Measurements from ENCODE around the gene LCA5L.
"Not testable (repeated sequence)": the region's sequence is repeated elsewhere in the genome, so short reads cannot be mapped to it uniquely, and the experiment has no call there.

LCA5L gene

GRCh38 chr21:39387461-39388037, 58.0 kb downstream of the LCA5L start:
- DNase-seq (ENCODE audit: low spot score): peak; percentile 92

GRCh38 chr21:39386899-39387298, 58.7 kb downstream of the LCA5L start:
- DNase-seq (ENCODE audit: low spot score): no peak

DNA sequence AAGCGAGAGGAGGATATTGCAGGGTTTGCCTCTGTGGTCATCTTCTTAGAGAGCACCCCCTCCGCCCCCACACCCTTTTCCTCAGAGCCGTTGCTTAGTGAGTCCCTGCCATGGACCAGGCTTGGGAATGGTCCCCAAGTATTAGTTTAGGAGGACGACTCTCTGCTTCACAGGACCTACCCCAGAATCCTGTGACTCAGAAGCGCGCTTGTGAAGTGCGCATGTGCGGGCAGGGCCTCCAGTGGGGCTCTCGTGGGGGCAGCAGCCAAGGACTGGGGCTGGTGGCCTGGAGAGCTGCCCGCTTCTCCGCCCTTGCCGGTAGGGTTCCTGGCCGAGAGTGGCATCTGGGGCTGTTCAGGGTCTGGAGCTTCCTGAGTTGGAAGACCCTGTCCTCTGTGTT, 59.4 kb downstream of the LCA5L start:
- DNase-seq (ENCODE audit: low spot score): peak; percentile 65

DNA sequence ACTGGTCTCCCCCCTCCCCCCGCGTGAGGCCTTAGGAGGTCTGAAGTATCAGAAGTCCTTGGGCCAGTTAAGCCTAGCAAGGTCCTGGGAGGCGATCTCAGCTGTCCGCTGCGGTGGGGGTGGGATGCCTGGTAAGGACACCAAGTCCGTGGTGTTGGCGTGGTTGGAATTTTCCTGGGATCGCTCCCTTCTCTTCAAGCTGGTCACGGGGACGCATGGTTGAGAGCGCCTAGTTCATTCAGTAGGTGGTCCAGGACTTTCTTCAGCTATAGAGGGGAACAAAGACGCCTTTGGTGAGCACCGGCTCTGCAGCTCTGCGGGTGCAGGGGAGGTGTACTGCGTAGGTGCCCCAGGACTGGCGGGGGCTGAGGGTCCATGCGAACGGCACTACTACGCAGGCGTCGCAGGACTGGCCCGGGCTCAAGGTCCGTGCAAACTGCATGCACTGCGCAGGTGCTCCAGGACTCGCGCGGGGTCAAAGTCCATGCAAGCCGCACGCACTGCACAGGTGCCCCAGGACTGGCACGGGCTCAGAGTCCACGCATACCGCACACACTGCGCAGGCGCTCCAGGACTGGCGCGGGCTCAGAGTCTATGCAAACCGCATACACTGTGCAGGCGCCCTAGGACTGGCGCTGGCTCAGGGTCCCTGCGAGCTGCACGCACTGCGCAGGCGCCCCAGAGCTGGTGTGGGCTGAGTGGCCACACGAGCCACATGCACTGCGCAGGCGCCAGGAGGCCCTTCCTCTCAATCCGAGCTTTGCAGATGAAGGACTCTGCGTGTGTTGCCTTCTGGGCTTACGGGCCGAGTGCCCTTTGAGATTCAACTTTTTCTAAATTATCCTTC, 60.1 kb downstream of the LCA5L start:
- peak; percentile 89 for DNase-seq (ENCODE audit: low spot score)

DNA sequence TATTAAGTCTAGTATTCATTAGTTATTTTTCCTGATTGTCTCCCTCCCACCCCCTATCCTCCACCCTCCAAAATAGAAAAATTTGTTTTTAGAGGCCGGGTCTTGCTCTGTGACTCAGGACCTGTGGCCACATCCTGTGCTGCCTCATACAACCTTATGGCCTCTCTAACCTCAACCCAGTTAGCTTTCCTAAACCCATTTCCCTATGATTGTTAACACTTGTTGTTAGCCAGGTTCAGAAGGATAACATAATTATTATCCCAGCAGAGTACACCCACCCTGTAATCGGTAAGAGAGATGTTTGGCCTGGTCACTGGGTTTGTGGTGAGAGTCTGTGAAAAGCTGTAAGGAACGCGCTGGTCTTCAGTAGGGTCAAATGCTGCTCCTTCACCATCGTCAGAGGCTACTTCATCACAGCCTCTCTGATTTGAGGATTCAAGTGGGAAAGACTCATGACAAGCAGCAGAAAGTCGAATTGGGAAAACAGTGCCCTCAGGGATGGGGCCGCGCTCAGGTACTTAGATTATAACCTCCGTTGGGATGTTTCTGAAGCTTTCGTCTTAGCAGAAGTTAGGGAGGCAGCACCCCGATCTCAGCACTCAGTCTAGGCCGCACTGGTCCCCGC, 60.8 kb downstream of the LCA5L start:
- DNase-seq (ENCODE audit: low spot score): no peak

- DNase-seq (ENCODE audit: low spot score): not testable (repeated sequence)
These were observed 63.5 kb downstream of the LCA5L start for GRCh38 chr21:39382096-39382495.

DNA sequence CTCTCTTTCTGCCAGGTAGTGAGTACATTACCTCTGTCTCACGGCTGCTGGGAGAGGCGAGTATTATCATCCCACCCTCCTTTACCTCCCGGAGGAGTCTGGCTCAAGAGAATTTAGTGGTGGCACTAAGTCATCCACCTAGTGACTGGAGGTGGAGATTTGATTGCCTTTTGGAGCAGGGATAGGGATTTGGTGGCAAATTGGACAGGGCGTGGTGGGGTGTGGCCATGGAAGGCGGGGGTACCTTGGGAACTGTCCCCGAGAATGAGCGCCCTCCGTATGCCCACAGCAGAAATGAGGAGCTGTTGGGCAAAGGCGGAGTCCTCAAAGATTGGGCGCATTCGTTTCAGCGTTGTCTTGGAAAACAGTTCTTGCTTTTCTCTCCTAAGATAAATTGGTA, 64.6 kb downstream of the LCA5L start:
- DNase-seq (ENCODE audit: low spot score): no peak

DNA sequence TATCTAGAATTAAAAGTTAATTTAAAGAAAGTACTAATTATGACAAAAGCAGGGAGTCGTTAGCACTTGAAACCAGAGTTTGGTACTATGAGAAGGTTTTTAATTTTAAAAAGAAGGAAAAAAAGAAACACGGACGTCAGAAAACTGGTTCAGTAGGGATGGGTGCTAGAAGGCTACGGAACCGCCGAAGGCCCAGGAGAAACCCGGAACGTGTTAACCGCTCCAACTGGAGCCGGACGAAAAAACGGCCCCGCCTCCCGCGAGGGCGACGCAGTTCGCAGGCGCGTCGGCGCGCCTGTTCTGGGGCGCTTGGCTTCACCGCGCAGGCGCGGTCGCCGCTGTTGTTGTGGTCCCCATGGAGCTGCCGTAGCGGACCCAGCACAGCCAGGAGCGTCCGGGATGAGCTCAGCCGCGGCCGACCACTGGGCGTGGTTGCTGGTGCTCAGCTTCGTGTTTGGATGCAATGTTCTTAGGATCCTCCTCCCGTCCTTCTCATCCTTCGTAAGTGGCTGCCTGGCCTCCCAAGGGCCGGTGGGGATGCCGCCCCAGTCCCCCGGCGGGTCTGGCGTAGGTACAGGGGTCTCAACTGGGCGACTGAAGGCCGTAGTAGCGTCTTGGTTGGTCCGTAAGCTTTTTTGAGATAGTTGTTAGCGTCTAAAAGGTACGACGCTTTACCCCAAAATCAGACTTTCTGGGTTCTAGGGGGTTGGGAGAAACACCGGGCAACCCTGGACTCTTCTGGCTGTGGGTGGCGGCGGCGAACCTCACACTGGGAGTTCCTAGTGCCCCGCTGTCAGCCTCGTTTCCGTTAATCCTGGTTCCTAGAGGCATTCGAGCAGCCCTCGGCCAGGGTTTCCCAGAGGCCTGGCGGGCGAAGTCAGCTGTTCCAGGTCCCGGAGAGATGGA, 65.3 kb downstream of the LCA5L start:
- DNase-seq (ENCODE audit: low spot score): peak; percentile 94

GRCh38 chr21:39377444-39378050, 68.0 kb downstream of the LCA5L start:
- DNase-seq (ENCODE audit: low spot score): peak; percentile 16

- DNase-seq (ENCODE audit: low spot score): no peak
These were observed 70.1 kb downstream of the LCA5L start for GRCh38 chr21:39375446-39375845.

DNA sequence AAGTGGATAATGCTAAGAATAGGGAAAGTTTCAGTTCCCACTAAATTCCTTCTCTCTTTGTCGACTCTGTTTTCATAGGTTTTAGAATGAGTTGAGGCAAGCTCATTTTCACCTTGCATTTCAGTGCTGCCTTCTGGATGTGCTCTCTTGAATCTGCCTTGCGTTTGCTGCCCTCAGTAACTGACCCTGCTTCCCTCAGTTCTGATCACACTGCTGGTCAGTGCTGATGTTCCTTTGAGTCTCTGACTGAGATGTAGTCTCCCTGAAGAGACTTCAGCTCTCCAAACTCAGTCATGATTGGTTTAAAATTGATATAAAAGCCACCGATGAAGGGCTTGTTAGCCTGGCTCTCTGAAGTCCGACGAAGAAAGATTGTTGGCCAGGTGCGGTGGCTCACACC, 71.5 kb downstream of the LCA5L start:
- DNase-seq (ENCODE audit: low spot score): no peak

DNA sequence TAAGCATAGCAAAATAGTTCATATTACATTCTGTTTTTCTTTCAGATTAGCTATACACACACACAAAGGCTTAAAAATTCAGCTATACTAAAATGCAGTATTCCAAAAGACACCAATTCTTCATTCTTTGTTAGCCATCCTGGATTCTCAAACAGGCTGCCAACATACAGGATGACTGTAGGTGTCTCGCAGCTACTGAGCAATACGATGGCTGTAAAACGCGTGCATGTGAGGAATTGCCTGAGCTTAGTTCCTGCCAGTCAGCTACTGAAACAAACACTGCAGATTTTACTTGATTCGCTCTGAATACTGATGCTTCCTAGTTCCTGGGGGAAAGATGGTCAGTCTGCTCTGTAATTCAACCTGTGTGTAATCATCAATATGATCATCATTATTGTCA, 71.9 kb downstream of the LCA5L start:
- DNase-seq (ENCODE audit: low spot score): peak; percentile 30

- not testable (repeated sequence) for DNase-seq (ENCODE audit: low spot score)
These were observed 75.7 kb downstream of the LCA5L start for GRCh38 chr21:39369896-39370288.

GRCh38 chr21:39367783-39368182, 77.8 kb downstream of the LCA5L start:
- DNase-seq (ENCODE audit: low spot score): no peak

DNA sequence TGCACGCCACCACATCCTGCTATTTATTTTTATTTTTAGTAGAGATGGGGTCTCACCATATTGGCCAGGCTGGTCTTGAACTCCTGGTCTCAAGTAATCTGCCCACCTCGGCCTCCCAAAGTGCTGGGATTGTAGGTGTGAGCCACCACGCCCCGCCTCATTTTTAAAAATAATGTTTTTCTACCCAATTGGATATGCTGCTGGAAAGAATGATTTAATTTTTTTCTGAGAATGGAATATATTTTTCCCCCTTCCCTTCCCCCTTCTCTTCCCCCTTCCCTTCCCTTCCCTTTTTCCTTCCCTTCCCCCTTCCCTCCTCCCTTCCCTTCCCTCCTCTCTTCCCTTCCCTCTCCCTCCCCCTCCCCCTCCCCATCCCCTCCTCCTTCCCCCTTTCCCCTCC, 79.0 kb downstream of the LCA5L start:
- no peak for DNase-seq (ENCODE audit: low spot score)

DNA sequence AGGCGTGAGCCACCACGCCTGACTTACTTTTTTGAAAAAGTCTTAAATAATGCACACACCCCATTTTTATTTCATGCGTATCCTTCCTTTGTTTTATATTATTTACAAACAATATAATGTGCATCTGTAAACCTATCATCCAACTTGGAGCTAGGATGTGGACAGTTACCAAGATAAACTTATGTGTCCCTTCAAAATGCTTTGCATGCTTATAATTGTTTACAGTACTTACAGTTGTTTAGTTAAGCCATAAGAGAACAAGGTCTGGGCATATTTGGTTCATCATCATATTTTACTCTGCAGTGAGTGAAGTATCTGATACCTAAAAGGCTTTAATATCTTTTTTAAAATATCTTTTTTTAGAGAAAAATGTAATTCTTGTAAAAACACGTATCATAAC, 80.6 kb downstream of the LCA5L start:
- no peak for DNase-seq (ENCODE audit: low spot score)

- DNase-seq (ENCODE audit: low spot score): no peak
These were observed 81.7 kb downstream of the LCA5L start for GRCh38 chr21:39363607-39364555.

- DNase-seq (ENCODE audit: low spot score): no peak
These were observed 82.8 kb downstream of the LCA5L start for GRCh38 chr21:39362733-39363132.

DNA sequence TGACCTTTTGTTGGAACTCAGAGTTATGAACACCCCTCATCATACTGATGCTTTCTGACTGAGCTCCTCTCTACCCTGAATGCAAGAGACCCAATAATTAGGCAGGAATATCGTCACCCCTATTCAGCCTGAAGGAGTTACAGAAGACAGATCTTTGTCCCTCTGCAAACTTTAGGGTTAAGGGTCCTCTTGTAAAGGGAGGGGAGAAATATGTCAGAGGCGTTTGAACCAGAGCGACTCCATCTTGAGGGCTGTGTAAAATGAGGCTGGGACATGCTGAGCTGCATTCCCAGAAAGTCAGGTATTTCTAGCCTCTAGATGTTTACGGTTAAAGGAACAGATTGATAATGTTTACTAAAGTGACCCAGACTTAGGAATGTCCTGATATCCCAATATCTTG, 86.2 kb downstream of the LCA5L start:
- no peak for DNase-seq (ENCODE audit: low spot score)
